Panc1 (cell line): Measurements from ENCODE around the gene TOMM40. TPM values are rescaled to one million over a fixed set of nuclear protein-coding genes. Genes with fewer than 3 reads are reported as not detected.
"Not testable (repeated sequence)": the region's sequence is repeated elsewhere in the genome, so short reads cannot be mapped to it uniquely, and the experiment has no call there.

Experiments
- ATAC-seq: fragments of 200-7000 bp; cut with Tn5 transposase; 2 replicates; pipeline ENCODE4 v1.9.1; 2020; ENCODE audit warnings: mild to moderate bottlenecking, moderate library complexity
- BruUV-seq: library from RNA; stranded (reverse); fragments of 400-500 nt; replicated peaks from 2 replicates; lab custom pipeline; 2021; lab: Mats Ljungman, UMichigan
- CTCF ChIA-PET: fragments of 300-600 bp; sonication (Branson Sonifier 250); formaldehyde crosslinking; loops from one replicate; lab custom pipeline; 2022; ENCODE audit warnings: antibody characterized with exemption; lab: Charles Lee
- POLR2A ChIA-PET: fragments of 300-600 bp; sonication (Branson Sonifier 250); formaldehyde crosslinking; loops from one replicate; lab custom pipeline; 2022; ENCODE audit warnings: antibody characterized with exemption; lab: Charles Lee
- DNase-seq: peaks from one replicate; pipeline ENCODE4 v3.0.0-alpha.2; 2010; ENCODE audit warnings: low read depth, low spot score
- H3K27ac ChIP-seq: 2 replicates; pipeline ENCODE4 v1.5.1; 2011; ENCODE audit warnings: mild to moderate bottlenecking, low read length, inconsistent platforms
- H3K27me3 ChIP-seq: fragments of 200-500 bp; sonication (Bioruptor generic); 2 replicates; pipeline ENCODE4 v1.6.0; 2014; ENCODE audit warnings: low read length, inconsistent platforms; ENCODE audit not compliant: control insufficient read depth, insufficient read depth
- H3K36me3 ChIP-seq: fragments of 200-500 bp; sonication (Bioruptor generic); 2 replicates; pipeline ENCODE4 v1.5.1; 2014; ENCODE audit warnings: inconsistent platforms, mild to moderate bottlenecking, low read length, moderate library complexity; ENCODE audit not compliant: control insufficient read depth, insufficient read depth
- H3K4me1 ChIP-seq: 2 replicates; pipeline ENCODE4 v1.5.1; 2011; ENCODE audit warnings: inconsistent platforms, mild to moderate bottlenecking, low read length, moderate library complexity; ENCODE audit not compliant: control insufficient read depth, insufficient read depth
- H3K4me3 ChIP-seq, 2 experiments: 2 replicates each; pipeline ENCODE4 v1.5.1; 2011 to 2012; ENCODE audit warnings: low read depth in 2 of 2, low read length in 2 of 2, mild to moderate bottlenecking in 2 of 2, inconsistent platforms in 1 of 2, moderate library complexity in 1 of 2
- H3K9me3 ChIP-seq: fragments of 200-500 bp; sonication (Bioruptor generic); 2 replicates; pipeline ENCODE4 v1.5.1; 2014; ENCODE audit warnings: low read depth, mild to moderate bottlenecking, inconsistent platforms, low read length, moderate library complexity; ENCODE audit not compliant: control insufficient read depth, insufficient read depth
- CTCF ChIP-seq: fragments of 450-650 bp; IDR thresholded peaks from 2 replicates; pipeline ENCODE4 v1.5.1; 2017; ENCODE audit warnings: mild to moderate bottlenecking
- POLR2AphosphoS5 ChIP-seq: IDR thresholded peaks from 2 replicates; pipeline ENCODE4 v1.6.1; 2012; ENCODE audit warnings: mild to moderate bottlenecking, low read depth, low read length, moderate library complexity
- REST ChIP-seq, 2 experiments: IDR thresholded peaks; 2 replicates each; pipeline ENCODE4 v1.6.1; 2011 to 2012; ENCODE audit warnings: low read depth in 2 of 2, control low read depth in 1 of 2, low read length in 1 of 2, mild to moderate bottlenecking in 1 of 2, moderate library complexity in 1 of 2; ENCODE audit not compliant: insufficient read depth in 1 of 2
- SIN3A ChIP-seq: IDR thresholded peaks from 2 replicates; pipeline ENCODE4 v1.6.1; 2012; ENCODE audit warnings: low read depth, mild to moderate bottlenecking, low read length, moderate library complexity, borderline replicate concordance; ENCODE audit not compliant: insufficient read depth
- TCF7L2 ChIP-seq: IDR thresholded peaks from 2 replicates; pipeline ENCODE4 v1.6.1; 2011; ENCODE audit warnings: mild to moderate bottlenecking, low read depth, low read length, inconsistent platforms
- in situ Hi-C: cut with HindIII; loops from 2 replicates; pipeline ENCODE4 v1.10.0; 2016; ENCODE audit warnings: low sequenced_read_pairs, low pct_unique_long_range_greater_than_20kb
- intact Hi-C: fragments of 100-400 bp; cut with micrococcal nuclease; formaldehyde crosslinking; loops from one replicate; pipeline ENCODE4 v1.10.0; 2022; ENCODE audit not compliant: unreplicated experiment
- total RNA-seq: library from RNA; stranded (reverse); gene quantifications from one replicate; pipeline ENCODE4 v1.2.1, GENCODE V29; 2021; ENCODE audit not compliant: unreplicated experiment

Gene TOMM40
- total RNA-seq, 1 experiment from 2014 or later: 147 TPM

GRCh38 chr19:44925114-44925891 is 34.2 kb downstream of the TOMM40 start:
- DNase-seq (no peak), ATAC-seq (no peak)
- no peak for TF ChIP-seq POLR2AphosphoS5
- no peaks in the 10 kb centered on the region for H3K27me3 ChIP-seq
- in situ Hi-C loops: no loop called here
- BruUV-seq: no TSS peak
- intact Hi-C loops: no loop called here
- no peaks in the 10 kb centered on the region for H3K9me3 ChIP-seq
- ChIA-PET CTCF (no interaction called here), POLR2A (no interaction called here)
- H3K4me3 ChIP-seq: no peak overlapping the region
- no peak overlapping the region for H3K27ac ChIP-seq
- H3K4me1 ChIP-seq: no peaks in the 10 kb centered on the region; the same call in 1 of the 2 replicates
- H3K36me3 ChIP-seq: no peaks in the 10 kb centered on the region

- BruUV-seq, intact Hi-C loops, H3K4me1 ChIP-seq, H3K27ac ChIP-seq, in situ Hi-C loops, H3K27me3 ChIP-seq, H3K9me3 ChIP-seq, POLR2A ChIA-PET, H3K36me3 ChIP-seq, DNase-seq, CTCF ChIA-PET: not testable (repeated sequence)
- ATAC-seq: peak; percentile 62
- peak overlapping the region; percentile 4 to 25; a peak in 2 of 4 replicates for H3K4me3 ChIP-seq
Measured at GRCh38 chr19:44926245-44927077, 35.4 kb downstream of the TOMM40 start.

GRCh38 chr19:44927746-44928145 is 36.7 kb downstream of the TOMM40 start:
- DNase-seq: no peak
- H3K27me3 ChIP-seq: no peaks in the 10 kb centered on the region
- no peak overlapping the region for H3K4me3 ChIP-seq
- POLR2A ChIA-PET: no interaction called here
- H3K27ac ChIP-seq: no peak overlapping the region
- H3K36me3 ChIP-seq: no peaks in the 10 kb centered on the region
- intact Hi-C loops (no loop called here), in situ Hi-C loops (no loop called here)
- CTCF ChIA-PET: no interaction called here
- no peak for TF ChIP-seq REST (IDR thresholded peaks at IDR 0.05; ENCODE audit: insufficient read depth in 1 of 2, low read depth in 2 of 2, low read length in 1 of 2)
- TF ChIP-seq TCF7L2: no peak
- TF ChIP-seq CTCF: no peak
- no peak for TF ChIP-seq POLR2AphosphoS5
- TF ChIP-seq SIN3A: no peak
- H3K9me3 ChIP-seq: no peaks in the 10 kb centered on the region
- BruUV-seq: no TSS peak
- no peaks in the 10 kb centered on the region; the same call in 1 of the 2 replicates for H3K4me1 ChIP-seq
- no peak for ATAC-seq
